A549 (cell line): Measurements from ENCODE around the gene PPY. TPM values are rescaled to one million over a fixed set of nuclear protein-coding genes. Genes with fewer than 3 reads are reported as not detected.

Source experiments
- ATAC-seq, 2 experiments: fragments of 200-7000 bp in 1 of 2; fragments of >200 bp in 1 of 2; cut with Nextera tagmentation in 1 of 2; cut with Tn5 transposase in 1 of 2; 3 replicates each; pipeline versions ENCODE4 v1.8.0 to v1.9.1; 2018 to 2020; ENCODE audit warnings: mild to moderate bottlenecking in 1 of 2, moderate library complexity in 1 of 2
- CTCF ChIA-PET: fragments of 300-600 bp; sonication (Branson Sonifier 250); formaldehyde crosslinking; extraction: SDS; loops from one replicate; lab custom pipeline; 2021; ENCODE audit warnings: antibody characterized with exemption, inconsistent platforms; lab: Yijun Ruan, JAX
- POLR2A ChIA-PET: fragments of 350-600 bp; formaldehyde crosslinking; extraction: SDS; loops from one replicate; lab custom pipeline; 2021; ENCODE audit warnings: antibody characterized with exemption, inconsistent platforms; lab: Yijun Ruan, JAX
- DNase-seq, 2 experiments: peaks; one replicate each; pipeline versions ENCODE4 v3.0.0 to v3.0.0-alpha.2; 2011 to 2016; ENCODE audit warnings: low read depth in 1 of 2, low spot score in 1 of 2
- FAIRE-seq: peaks from 2 replicates; lab custom pipeline; 2011; peaks lifted over from hg19 to GRCh38; lab: Jason Lieb, UNC
- H3K27ac ChIP-seq, 2 experiments: fragments of >200 bp; sonication (Bioruptor Twin); formaldehyde crosslinking; 3 replicates each; pipeline ENCODE4 v1.5.1; 2016 to 2017
- H3K4me1 ChIP-seq: fragments of >200 bp; sonication (Bioruptor Twin); formaldehyde crosslinking; 3 replicates; pipeline ENCODE4 v1.6.1; 2016
- H3K4me2 ChIP-seq: fragments of >200 bp; sonication (Bioruptor Twin); formaldehyde crosslinking; 3 replicates; pipeline ENCODE4 v1.6.1; 2016
- H3K4me3 ChIP-seq: fragments of >200 bp; sonication (Bioruptor Twin); formaldehyde crosslinking; 3 replicates; pipeline ENCODE4 v1.5.1; 2016
- H3K9me3 ChIP-seq: fragments of >200 bp; sonication (Bioruptor Twin); formaldehyde crosslinking; 3 replicates; pipeline ENCODE4 v1.6.1; 2016
- BHLHE40 ChIP-seq: IDR thresholded peaks from 2 replicates; pipeline ENCODE4 v1.6.1; 2012; ENCODE audit warnings: low read depth, low read length, inconsistent platforms
- CHD2 ChIP-seq: fragments of 150-350 bp; IDR thresholded peaks from 2 replicates; pipeline ENCODE4 v1.6.1; 2014; ENCODE audit warnings: low read length; ENCODE audit not compliant: partially characterized antibody
- CHD4 ChIP-seq: fragments of 200-600 bp; sonication (generic); IDR thresholded peaks from 2 replicates; pipeline ENCODE4 v1.6.1; 2016; ENCODE audit warnings: antibody characterized with exemption, mild to moderate bottlenecking, borderline replicate concordance
- EHF ChIP-seq: fragments of 250-450 bp; sonication (Bioruptor Pico); IDR thresholded peaks from 2 replicates; pipeline ENCODE4 v1.5.0; 2020; ENCODE audit warnings: mild to moderate bottlenecking
- FOXS1 ChIP-seq: fragments of 250-450 bp; sonication (Bioruptor Pico); IDR thresholded peaks from 2 replicates; pipeline ENCODE4 v1.5.0; 2020; ENCODE audit warnings: mild to moderate bottlenecking, moderate library complexity
- GATA3 ChIP-seq: IDR thresholded peaks from 2 replicates; pipeline ENCODE4 v1.6.1; 2012; ENCODE audit warnings: borderline replicate concordance
- HEYL ChIP-seq: fragments of 250-450 bp; sonication (Bioruptor Pico); IDR thresholded peaks from 2 replicates; pipeline ENCODE4 v1.8.0; 2021; ENCODE audit warnings: mild to moderate bottlenecking, moderate library complexity
- JUN ChIP-seq, 2 experiments: fragments of >200 bp; sonication (Bioruptor Twin); formaldehyde crosslinking; IDR thresholded peaks; 2 replicates in 1 of 2; 3 replicates in 1 of 2; pipeline ENCODE4 v1.6.1; 2016 to 2017
- JUNB ChIP-seq: fragments of >200 bp; sonication (Bioruptor Twin); formaldehyde crosslinking; IDR thresholded peaks from 2 replicates; pipeline ENCODE4 v1.6.1; 2016
- KDM1A ChIP-seq: fragments of 200-600 bp; sonication (generic); IDR thresholded peaks from 2 replicates; pipeline ENCODE4 v1.6.1; 2016; ENCODE audit warnings: low read depth, mild to moderate bottlenecking
- KDM5A ChIP-seq: fragments of 200-600 bp; sonication (generic); IDR thresholded peaks from 2 replicates; pipeline ENCODE4 v1.6.1; 2016; ENCODE audit warnings: antibody characterized with exemption, mild to moderate bottlenecking
- NFE2L2 ChIP-seq: fragments of 150-350 bp; conservative IDR thresholded peaks from 2 replicates; pipeline ENCODE4 v1.6.1; 2014; ENCODE audit warnings: low read length
- TFCP2L1 ChIP-seq: fragments of 250-450 bp; sonication (Bioruptor Pico); IDR thresholded peaks from 2 replicates; pipeline ENCODE4 v1.5.0; 2021; ENCODE audit warnings: mild to moderate bottlenecking
- ZNF302 ChIP-seq: fragments of 250-450 bp; sonication (Bioruptor Pico); IDR thresholded peaks from 2 replicates; pipeline ENCODE4 v1.9.0; 2021; ENCODE audit warnings: inconsistent platforms, mild to moderate bottlenecking, moderate library complexity
- ZSCAN20 ChIP-seq: fragments of 250-450 bp; sonication (Bioruptor Pico); IDR thresholded peaks from 2 replicates; pipeline ENCODE4 v1.8.0; 2022; ENCODE audit warnings: mild to moderate bottlenecking, moderate library complexity
- WGBS: methylation state at CpG from one replicate; pipeline ENCODE4 v1.1.6; 2017; ENCODE audit errors: missing lambda C conversion rate; 5-methylcytosine and 5-hydroxymethylcytosine counted together
- polyA plus RNA-seq, 4 experiments: library from polyadenylated mRNA; depleted of rRNA in 3 of 4; stranded (reverse); fragments of >200 nt; fragmentation: RNase III in 1 of 4; extraction: RNeasy Plus Mini Kit Qiagen cat#74134 plus additional on column Dnase treatment in 1 of 4; gene quantifications; 2 replicates in 3 of 4; 3 replicates in 1 of 4; pipeline ENCODE4 v1.2.3, GENCODE V29; 2011 to 2017
- TF ChIP-seq, protein P1 (sequence below): fragments of 150-350 bp; IDR thresholded peaks from 2 replicates; pipeline ENCODE4 v1.6.1; 2014; ENCODE audit warnings: low read depth, mild to moderate bottlenecking, low read length
- TF ChIP-seq, protein P2 (sequence below): fragments of 200-600 bp; sonication (generic); IDR thresholded peaks from 2 replicates; pipeline ENCODE4 v1.6.1; 2016; ENCODE audit warnings: antibody characterized with exemption, mild to moderate bottlenecking, moderate library complexity
- TF ChIP-seq, protein P3 (sequence below): fragments of 250-450 bp; sonication (Bioruptor Pico); IDR thresholded peaks from 2 replicates; pipeline ENCODE4 v1.5.0; 2021; ENCODE audit warnings: mild to moderate bottlenecking, moderate library complexity, borderline replicate concordance
- TF ChIP-seq, protein P4 (sequence below): fragments of 250-450 bp; sonication (Bioruptor Pico); IDR thresholded peaks from 2 replicates; pipeline ENCODE4 v1.5.0; 2020; ENCODE audit warnings: low read depth, mild to moderate bottlenecking, moderate library complexity
- TF ChIP-seq, protein P5 (sequence below): fragments of >200 bp; sonication (Bioruptor Twin); formaldehyde crosslinking; IDR thresholded peaks from 2 replicates; pipeline ENCODE4 v1.6.1; 2016

Gene PPY
- polyA plus RNA-seq, 2 of the 4 experiments (the other 2 are of a cell fraction) = not detected

DNA sequence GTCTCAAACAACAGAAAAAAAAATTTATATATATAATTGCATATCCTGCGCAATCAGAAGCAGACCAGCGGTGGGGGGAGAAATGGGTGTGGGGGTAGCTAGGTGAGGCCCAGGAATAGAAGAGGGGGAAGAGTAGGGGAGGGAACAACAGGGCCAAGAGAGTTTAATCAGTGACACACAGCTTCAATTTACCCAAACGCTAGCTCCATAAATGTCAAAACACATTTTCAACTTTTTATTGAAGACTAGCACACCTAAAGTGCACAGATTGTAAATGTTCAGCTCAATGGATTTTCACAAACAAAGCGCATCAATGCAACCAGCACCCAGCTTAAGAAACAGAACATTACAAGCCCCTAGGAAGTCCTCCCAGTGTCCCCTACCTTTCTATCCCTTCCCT lies 37.4 kb upstream of the PPY start (continued):
- TF ChIP-seq, protein P1, sequence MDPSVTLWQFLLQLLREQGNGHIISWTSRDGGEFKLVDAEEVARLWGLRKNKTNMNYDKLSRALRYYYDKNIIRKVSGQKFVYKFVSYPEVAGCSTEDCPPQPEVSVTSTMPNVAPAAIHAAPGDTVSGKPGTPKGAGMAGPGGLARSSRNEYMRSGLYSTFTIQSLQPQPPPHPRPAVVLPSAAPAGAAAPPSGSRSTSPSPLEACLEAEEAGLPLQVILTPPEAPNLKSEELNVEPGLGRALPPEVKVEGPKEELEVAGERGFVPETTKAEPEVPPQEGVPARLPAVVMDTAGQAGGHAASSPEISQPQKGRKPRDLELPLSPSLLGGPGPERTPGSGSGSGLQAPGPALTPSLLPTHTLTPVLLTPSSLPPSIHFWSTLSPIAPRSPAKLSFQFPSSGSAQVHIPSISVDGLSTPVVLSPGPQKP = no peak
- TF ChIP-seq NFE2L2 = no peak
- no peak for TF ChIP-seq KDM5A
- no peak for TF ChIP-seq KDM1A

DNA sequence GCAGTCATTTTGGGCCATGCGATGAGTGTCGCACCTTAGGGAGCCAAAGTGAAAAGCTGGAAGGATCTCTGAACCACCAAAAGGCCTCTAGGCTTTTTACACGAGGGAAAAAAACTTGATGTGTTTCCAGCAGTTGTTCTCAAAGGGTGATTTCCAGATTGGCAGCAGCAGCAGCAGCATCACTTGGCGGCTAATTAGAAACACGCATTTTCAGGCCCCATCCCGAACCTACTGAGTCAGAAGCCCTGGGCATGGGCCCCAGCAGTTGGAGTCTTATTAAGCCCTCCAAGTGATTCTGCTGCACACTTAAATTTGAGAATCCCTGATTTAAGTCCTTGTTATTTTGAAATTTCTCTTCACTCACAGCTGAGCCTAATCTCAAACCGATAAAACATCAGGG lies 36.7 kb upstream of the PPY start:
- Histone ChIP-seq H3K9me3 (no peaks in the 10 kb centered on the region), H3K27ac (no peak overlapping the region), H3K4me1 (0 out of 3 replicates have a peak, but pooled peaks cover 5% of the 10 kb centered on the region), H3K4me2 (no peak overlapping the region), H3K4me3 (no peak overlapping the region)
- ATAC-seq (no peak), FAIRE-seq (no peak), DNase-seq (no peak)
- POLR2A ChIA-PET = interaction anchor here (0.7 kb wide), 1 partner anchor 29 kb away, joined by 4 read pairs; no protein-coding TSS in a partner anchor
- TF ChIP-seq JUN (IDR thresholded peaks at IDR 0.05) = no peak
- TF ChIP-seq NFE2L2 = no peak
- no peak for TF ChIP-seq KDM1A
- TF ChIP-seq, protein P2, sequence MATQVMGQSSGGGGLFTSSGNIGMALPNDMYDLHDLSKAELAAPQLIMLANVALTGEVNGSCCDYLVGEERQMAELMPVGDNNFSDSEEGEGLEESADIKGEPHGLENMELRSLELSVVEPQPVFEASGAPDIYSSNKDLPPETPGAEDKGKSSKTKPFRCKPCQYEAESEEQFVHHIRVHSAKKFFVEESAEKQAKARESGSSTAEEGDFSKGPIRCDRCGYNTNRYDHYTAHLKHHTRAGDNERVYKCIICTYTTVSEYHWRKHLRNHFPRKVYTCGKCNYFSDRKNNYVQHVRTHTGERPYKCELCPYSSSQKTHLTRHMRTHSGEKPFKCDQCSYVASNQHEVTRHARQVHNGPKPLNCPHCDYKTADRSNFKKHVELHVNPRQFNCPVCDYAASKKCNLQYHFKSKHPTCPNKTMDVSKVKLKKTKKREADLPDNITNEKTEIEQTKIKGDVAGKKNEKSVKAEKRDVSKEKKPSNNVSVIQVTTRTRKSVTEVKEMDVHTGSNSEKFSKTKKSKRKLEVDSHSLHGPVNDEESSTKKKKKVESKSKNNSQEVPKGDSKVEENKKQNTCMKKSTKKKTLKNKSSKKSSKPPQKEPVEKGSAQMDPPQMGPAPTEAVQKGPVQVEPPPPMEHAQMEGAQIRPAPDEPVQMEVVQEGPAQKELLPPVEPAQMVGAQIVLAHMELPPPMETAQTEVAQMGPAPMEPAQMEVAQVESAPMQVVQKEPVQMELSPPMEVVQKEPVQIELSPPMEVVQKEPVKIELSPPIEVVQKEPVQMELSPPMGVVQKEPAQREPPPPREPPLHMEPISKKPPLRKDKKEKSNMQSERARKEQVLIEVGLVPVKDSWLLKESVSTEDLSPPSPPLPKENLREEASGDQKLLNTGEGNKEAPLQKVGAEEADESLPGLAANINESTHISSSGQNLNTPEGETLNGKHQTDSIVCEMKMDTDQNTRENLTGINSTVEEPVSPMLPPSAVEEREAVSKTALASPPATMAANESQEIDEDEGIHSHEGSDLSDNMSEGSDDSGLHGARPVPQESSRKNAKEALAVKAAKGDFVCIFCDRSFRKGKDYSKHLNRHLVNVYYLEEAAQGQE = no peak
- no peak for TF ChIP-seq JUNB
- TF ChIP-seq TFCP2L1 (CRISPR knock-in tag) = no peak
- TF ChIP-seq, protein P3, sequence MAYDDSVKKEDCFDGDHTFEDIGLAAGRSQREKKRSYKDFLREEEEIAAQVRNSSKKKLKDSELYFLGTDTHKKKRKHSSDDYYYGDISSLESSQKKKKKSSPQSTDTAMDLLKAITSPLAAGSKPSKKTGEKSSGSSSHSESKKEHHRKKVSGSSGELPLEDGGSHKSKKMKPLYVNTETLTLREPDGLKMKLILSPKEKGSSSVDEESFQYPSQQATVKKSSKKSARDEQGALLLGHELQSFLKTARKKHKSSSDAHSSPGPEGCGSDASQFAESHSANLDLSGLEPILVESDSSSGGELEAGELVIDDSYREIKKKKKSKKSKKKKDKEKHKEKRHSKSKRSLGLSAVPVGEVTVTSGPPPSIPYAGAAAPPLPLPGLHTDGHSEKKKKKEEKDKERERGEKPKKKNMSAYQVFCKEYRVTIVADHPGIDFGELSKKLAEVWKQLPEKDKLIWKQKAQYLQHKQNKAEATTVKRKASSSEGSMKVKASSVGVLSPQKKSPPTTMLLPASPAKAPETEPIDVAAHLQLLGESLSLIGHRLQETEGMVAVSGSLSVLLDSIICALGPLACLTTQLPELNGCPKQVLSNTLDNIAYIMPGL (CRISPR knock-in tag) = no peak
- TF ChIP-seq, protein P4, sequence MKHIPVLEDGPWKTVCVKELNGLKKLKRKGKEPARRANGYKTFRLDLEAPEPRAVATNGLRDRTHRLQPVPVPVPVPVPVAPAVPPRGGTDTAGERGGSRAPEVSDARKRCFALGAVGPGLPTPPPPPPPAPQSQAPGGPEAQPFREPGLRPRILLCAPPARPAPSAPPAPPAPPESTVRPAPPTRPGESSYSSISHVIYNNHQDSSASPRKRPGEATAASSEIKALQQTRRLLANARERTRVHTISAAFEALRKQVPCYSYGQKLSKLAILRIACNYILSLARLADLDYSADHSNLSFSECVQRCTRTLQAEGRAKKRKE (CRISPR knock-in tag) = no peak
- WGBS = 67% methylated on average over 7 of the region's 7 CpGs
- CTCF ChIA-PET = interaction anchor here (0.8 to 8.7 kb wide), 7 partner anchors 10 to 69 kb away, joined by 3 to 107 read pairs (median 3); partner anchors contain the start of gene PPY

DNA sequence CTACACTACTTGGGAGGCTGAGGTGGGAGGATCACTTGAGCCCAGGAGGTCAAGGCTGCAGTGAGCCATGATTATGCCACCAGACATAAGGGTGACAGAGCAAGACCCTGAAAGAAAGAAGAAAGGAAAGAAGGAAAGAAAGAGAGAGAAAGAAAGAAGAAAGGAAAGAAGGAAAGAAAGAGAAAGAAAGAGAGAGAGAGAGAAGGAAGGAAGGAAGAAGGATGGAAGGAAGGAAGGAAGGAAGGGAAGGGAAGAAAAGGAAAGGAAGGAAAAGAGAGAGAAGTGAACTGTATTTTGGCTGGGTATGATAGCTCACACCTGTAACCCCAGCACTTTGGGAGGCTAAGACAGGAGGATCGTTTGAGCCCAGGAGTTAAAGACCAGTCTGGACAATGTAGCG lies 35.8 kb upstream of the PPY start:
- Histone ChIP-seq H3K4me1 (no peaks in the 10 kb centered on the region), H3K4me2 (no peak overlapping the region), H3K9me3 (no peaks in the 10 kb centered on the region), H3K27ac (no peak overlapping the region), H3K4me3 (no peak overlapping the region)
- no peak for ATAC-seq
- no peak for TF ChIP-seq HEYL (CRISPR knock-in tag)
- no peak for TF ChIP-seq FOXS1 (CRISPR knock-in tag)
- no peak for TF ChIP-seq BHLHE40
- TF ChIP-seq, protein P2 = no peak
- no peak for TF ChIP-seq NFE2L2
- TF ChIP-seq TFCP2L1 (CRISPR knock-in tag) = no peak
- no peak for TF ChIP-seq EHF (CRISPR knock-in tag)
- no peak for TF ChIP-seq JUNB
- no peak for TF ChIP-seq GATA3
- TF ChIP-seq, protein P5, sequence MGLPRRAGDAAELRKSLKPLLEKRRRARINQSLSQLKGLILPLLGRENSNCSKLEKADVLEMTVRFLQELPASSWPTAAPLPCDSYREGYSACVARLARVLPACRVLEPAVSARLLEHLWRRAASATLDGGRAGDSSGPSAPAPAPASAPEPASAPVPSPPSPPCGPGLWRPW = no peak
- no peak for TF ChIP-seq ZSCAN20 (CRISPR knock-in tag)
- TF ChIP-seq CHD2 = no peak
- TF ChIP-seq CHD4 = no peak
- no peak for TF ChIP-seq ZNF302 (CRISPR knock-in tag)
- FAIRE-seq = no peak
- 42% methylated on average over 2 of the region's 2 CpGs for WGBS
- ChIA-PET POLR2A (no interaction called here), CTCF (interaction anchor here (1.0 kb wide), 1 partner anchor 100 kb away, joined by 3 read pairs; no protein-coding TSS in a partner anchor)
- DNase-seq = no peak
